GM19397 (cell line): ENCODE measurements around the gene CAMK4.

Experiments
- ATAC-seq: cut with Tn5 transposase; IDR thresholded peaks from one replicate; pipeline ENCODE4 v1.9.1; 2021; ENCODE audit warnings: mild to moderate bottlenecking, moderate library complexity; ENCODE audit not compliant: unreplicated experiment

The CAMK4 gene

DNA sequence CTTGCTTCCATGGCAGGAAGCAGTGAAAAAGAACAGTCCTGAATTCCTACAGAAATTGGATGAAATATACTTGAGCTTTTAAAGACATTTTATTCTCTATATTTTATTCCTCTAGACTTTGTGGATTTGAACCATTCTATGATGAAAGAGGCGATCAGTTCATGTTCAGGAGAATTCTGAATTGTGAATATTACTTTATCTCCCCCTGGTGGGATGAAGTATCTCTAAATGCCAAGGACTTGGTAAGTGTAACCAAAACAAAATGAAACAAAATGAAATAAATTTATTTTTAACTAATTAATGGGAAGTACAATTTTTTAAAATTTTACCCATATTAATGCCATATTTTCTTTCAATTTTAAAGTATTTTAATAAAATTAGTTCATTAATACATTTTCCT, 254.1 kb downstream of the CAMK4 start:
- ATAC-seq = no peak

DNA sequence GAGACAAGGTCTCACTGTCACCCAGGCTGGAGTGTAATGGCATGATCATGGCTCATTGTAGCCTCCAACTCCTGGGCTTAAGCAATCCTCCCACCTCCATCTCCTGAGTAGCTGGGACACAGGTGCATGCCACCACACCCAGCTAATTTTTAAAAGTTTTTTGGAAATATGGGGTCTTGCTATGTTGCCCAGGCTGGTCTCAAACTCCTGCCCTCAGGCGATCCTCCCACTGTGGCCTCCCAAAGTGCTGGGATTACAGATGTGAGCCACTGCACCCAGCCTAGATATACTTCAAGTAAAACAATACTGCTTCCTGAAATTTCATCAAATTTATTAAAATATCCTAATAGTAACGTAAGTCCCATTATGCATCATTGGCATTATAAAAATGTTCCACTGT, 254.7 kb downstream of the CAMK4 start:
- no peak for ATAC-seq

DNA sequence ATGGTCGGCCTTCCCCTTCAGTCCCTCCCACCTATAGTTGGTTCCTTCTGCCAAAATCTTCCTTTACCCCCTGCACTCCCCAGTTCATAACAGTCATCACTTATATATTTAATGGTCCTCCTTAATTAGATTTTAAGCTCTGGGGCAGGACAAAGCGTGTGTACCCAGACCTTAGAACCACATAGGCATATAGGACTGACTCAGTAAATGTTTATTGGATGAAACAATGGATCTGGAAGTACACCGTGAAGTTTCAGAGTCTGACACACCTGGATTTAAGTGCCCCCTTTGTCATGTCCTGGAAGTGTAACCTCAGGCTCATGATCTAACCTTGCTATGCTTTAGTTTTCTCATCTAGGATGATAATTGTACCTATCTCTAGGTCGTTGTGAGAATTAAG, 256.2 kb downstream of the CAMK4 start:
- ATAC-seq = no peak

DNA sequence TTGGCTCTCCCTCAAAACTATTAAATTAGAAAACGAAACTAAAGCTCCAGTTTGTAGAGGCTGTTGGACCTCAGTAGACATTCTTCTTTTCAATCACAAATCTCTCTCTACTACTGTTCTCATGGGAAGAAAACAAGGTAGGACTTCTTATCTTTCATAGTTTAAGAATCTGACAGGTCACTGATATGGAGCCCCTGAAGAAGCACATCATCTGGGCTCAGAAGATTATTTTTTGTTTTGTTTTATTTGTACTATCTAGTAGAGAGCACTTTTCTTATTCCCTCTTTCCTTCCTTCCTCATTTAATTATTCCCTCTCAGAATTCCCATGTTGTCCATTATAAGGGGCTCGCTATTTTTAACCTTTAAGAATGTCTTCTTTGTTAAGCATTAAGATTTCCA, 261.9 kb downstream of the CAMK4 start:
- no peak for ATAC-seq

DNA sequence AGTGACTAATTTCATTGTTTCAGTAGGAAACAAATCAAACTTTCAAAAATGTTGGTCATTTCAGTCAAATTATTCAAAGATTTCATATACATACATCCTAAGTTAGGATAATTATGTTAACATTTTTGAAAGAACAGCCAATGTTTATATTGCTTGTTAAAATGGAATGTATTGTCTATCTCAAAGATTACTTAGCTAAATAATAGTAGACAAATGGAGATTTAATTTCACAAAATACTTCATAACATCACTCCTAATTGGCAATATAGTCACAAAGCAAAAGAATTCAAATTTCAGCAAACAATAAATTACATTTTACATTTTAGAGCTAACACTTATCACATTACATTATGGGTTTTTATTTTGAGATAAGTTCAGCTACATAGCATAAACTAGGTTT, 262.7 kb downstream of the CAMK4 start:
- ATAC-seq = no peak

DNA sequence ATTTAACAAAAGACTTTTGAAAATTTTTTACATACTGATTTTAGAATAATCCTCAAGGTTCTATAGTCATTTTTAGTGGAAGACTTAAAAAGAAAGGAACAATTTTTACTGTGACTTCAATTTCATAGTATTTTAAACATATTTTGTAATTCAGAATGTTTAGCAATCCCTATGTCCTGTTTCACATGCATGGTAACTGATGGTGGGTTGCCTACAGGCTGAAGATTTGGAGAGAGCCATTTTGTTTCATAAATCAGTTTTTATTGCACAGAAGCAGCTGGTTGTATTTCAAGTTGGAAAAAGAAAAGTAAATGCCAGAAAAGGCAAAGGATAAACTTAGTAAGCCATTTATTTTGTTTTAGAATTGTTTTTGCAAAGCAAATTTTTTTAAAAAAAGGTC, 264.2 kb downstream of the CAMK4 start:
- no peak for ATAC-seq

DNA sequence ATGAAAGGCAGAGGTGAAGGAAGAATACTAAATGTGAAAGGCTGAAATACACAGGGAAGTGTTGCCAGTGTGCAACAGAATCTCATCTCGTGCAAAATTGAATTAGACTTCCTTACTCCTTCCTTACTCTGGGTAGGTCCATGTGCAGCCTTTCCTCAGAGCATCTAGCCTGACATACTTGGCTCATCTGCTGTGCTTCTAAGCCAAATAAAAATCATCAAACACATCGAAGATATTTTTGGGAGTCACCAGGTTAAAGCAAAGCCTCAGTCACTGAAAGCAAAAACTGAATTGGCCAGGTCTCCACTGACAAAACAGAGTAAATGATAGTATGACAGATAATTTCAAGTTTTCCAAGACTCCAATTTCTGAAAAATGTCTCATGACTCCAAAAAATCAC, 268.8 kb downstream of the CAMK4 start:
- ATAC-seq = no peak

DNA sequence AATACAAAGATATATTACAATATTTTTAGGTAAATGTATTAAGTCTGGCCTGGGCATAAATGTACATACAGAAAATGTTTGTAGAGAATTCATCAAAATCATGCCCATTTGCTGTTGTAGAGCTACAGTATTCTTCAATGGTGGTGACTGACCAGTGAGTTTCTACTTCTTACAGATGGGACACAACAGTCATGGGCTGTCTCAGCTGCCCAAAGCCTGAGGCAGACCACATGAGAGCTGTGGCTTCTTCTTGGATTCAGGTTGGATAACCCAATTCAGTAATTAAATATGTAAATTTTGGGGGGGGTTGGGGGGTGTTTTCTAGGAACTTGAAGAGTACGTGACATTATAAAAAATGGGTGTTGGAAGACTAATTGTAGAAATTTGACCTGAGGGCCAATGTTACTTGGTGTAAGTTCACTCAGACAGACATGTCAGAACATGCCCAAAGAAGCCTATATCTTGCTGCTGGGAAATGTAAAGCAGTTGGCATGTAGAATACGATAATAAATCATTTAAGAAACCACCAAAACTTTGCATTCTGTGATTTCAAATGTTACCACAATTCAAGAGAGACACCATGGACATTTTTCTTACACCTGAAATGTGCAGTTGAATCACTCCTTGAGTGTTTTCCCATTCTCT, 270.3 kb downstream of the CAMK4 start:
- ATAC-seq = no peak

DNA sequence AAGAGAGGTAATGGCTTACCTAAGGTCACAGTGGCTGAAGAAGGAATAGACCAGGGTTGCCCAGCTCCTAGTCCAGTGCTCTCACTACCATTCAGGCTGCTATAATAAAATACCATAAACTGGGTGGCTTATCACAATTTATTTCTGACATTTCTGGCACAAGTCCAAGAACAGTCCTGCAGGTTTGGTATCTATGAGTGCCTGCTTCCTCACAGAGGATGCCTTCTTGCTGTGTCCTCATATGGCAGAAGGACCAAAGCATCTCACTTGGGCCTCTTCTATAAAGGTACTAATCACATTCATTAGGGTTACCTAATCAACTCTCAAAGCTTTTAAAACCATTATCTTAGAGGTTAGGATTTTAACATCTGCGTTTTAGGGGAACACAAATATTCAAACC, 271.0 kb downstream of the CAMK4 start:
- ATAC-seq = no peak

DNA sequence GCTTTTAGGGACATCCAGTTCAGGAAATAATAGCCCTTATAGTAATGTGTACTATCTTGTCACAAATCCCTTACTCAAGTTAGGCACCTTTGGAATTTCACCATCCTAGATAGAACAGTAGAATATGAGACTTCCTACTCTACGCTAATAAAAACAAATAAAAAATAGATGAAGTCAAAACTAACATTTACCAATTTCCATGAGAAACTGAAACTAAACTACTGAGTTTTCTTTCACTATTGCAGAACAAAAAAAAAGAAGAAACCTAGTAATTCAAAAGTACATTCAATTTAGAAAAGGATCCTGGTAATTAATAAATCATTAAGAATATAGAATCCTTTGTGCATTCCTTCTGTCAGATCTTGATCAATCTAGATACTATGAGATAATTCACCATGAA, 274.2 kb downstream of the CAMK4 start:
- ATAC-seq = no peak

DNA sequence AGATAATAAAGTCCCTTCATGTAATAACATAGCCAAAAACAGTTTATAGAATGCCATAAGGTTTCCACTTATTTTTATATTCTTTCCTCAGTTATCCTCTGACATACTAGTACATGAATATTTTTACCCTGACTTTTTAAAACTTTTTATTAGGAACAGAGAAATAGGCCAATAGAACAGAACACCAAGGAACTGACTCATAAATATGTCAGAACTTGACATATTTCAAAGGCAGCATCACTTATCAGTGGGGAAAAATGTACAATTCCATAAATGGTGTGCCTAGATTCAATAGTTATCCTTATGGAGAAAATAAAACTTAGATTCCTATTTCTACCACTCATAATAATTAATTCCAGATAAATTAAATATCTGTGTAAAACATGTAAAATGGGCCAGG, 278.8 kb downstream of the CAMK4 start:
- no peak for ATAC-seq

DNA sequence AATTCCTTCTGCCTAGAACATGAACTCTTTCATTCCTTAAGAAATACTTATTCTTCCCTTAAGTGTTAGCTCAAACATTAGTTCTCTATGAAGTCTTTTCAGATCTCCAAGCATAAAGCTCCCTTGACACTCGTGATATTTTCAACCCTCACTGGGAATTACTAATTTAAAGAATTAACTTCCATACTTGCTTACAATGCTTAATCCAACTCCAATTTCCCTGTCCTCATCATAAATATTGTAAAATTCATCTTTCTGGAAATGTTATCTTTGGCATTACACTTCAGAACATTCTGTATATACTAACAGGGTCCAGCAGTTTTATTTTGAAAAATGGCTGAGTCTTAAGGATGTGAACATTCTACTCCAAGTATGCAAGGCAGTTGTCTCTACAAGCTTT, 280.9 kb downstream of the CAMK4 start:
- ATAC-seq = no peak

DNA sequence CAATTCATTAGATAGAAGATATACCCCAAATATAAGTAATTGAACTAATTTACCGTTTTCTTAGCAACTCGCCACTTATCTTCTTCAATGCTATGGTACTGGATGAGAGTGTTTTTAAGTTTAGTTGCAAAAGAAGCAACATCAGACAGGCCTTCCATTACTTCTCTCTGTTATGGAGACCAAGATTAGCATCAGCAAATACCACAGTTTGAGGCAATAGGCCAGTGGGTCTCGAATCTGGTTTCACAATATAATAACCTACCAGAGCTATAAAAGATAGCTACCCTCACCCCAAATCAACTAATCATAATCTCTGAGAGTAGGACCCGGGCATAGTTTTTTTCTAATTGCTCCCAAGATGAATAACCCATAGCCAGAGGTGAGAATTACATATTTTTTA, 283.1 kb downstream of the CAMK4 start:
- ATAC-seq = no peak

DNA sequence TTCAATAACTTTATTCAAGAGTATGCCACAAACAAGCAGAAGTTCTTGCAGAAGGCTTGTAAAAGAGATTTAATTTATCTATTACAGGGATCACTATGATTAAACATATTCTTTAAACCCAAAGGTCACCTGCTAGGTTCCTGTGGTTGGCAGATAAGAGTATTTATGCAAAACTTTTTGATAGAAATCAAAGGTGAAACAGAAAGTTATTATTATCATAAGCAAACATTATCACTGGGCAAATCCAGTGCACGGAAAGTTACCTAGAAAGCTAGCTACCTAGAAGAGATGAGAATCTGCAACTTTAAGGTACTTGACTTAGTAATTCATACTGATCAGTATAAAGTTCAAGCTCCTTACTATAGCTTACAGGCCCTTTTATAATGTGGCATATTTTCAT, 284.9 kb downstream of the CAMK4 start:
- ATAC-seq = no peak

DNA sequence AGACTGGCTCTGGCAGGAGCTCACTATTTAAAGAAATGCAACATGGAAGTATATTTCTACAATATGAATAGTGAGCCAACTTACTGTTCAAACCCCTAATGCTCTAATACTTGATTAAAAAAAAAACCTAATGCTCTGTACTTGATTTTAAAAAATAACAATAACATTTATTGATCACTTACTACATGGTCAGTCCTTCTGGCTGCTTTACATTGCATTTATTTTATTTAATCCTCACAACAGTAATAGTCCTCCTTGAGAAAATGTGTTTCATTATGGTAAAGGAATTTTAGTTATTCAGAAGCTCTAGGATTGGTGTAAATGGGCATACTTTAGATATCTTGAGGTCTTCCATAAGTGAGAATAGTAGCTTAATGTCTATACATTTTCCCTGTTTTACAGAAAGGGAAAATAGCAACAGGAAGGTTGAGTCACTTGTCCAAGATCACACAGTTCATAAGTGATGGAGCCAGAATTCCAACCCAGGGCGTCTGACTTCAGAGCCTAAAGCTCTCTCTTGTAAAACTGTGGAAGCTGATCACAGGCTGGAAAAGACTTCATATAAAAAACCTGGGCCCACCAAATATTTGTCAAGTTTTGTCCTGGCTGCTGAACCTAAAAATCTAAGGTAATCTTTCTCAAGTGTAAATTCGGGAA, 287.1 kb downstream of the CAMK4 start:
- ATAC-seq = no peak

DNA sequence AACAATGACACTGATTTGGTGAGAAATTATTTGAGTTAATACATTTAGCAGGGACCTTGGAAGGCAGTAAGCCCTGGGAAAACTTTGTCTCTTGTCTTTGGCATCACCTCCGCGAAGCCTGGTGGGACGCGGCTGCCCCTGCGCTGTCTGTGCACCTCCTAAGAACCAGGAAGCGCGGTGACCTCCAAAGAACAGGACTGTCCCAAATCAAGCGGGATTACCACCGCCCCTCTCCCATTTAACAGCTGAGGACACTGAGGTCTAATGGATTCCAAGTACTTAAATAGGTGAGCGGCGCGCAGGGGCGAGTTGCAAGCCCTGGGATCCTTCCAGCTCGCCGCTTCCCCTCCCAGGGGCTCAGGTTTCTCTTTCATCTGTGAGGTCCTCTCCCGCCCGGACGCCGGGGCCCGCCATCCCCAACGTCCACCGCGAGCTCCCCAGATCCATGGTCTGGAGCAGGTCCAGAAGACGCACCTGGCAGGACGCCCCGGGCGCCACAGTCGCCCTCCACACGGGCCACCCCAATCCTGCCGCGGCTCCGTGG, 287.7 kb downstream of the CAMK4 start:
- ATAC-seq = peak; percentile 6

DNA sequence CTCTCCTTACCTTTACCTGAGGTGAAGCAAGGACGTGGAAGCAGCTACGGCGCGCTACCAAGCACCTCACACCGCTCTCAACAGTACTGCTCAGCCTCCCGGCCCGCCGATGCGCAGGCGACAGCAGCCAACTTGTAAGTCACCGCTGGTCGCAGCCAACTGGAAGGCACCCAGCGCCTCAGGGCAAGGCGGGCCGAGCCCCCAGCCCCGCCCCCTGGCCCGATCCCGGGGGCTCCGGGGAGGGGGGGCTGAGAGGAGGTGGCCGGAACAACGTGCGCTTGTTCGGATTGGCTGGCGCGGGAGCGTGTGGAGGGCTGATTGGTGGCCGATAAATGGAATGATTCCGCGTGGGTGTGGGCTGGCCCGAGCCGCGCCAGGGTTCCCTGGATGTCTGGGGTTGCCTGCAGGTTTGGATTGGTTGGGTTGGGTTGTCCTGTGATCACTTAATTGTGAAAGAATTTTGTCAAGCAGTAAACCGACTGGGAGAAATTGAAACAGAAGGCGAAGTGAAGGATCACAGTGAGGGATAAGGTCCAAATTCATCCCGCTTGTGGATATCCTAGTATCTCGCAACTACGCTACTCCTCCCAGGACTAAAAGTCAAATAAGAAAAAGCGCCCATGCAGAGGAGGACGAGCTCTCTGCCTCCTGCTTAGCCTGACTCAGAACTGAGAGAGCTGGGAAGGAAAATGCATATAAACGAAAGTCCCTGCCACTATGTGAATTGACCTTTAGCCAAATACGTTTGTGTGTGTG, 288.4 kb downstream of the CAMK4 start, which contains the start of gene STARD4:
STARD4 (minus strand) TSS at position 161 of the 756 bp plus-strand sequence. CDS start 5,102 bp downstream, outside the sequence.
- peak; percentile 93 for ATAC-seq

DNA sequence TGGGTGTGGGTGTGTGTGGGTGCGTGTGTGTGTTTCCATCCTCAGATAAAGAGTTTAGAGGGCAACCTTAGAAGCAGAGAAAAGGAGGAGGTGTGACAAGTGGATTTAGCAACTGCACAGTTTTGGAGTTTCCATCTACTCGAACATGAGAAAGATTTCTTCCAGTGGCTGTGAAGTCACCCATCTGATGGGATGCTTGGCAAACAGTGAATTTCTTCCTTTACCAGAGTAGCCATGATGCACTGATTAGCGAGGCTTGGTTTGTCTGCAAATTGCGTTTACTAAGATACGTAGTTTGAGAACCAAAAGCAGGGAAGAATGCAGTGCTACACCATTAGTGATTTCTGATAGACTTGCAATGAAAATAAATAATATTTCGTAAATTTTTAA, 288.9 kb downstream of the CAMK4 start:
- ATAC-seq = no peak

DNA sequence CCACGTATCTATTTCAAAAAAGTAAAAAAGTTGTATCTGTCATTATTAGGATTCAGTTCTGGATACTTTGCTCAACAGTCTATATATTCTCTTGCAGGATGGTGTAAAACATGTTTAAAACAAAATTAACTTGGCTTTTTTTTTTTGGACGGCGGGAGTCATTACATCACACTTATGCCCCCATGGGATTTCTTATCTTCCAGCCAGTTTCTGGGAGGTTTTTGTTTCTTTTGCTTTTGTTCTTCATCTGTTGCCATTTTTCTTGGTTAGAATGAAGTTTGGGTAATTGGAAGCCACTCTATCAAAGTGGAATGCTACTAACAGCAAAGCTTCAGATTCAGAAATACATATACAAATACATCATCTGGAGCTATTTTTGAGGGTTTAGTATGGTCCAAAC, 289.9 kb downstream of the CAMK4 start:
- ATAC-seq = no peak

DNA sequence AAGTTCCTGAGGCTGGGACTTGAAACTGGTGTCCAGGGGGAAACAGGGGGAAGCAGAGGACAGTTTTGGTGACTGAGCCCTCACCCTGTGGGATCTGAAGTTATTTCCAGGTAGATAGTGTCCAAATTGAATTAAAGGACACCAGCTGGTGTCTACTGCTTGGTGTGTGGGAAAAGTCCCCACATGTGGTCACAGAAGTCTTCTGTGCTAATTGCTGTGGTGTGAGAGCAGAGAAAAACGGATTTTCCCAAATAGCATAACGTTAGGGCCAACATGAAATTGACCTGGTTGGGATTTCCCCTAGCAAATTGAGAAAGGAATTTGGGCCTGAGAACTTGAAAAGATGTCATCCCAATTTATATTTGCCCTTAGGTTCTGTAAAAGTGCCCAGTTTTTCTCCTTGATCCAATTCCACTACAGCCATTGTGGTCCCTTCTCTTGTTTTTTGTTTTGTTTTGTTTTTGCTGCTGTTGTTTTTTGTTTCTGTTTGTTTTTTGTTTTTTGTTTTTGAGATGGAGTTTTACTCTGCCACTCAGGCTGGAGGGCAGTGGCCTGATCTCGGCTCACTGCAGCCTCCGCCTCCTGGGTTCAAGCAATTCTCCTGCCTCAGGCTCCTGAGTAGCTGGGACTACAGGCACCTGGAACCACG, 293.8 kb downstream of the CAMK4 start:
- no peak for ATAC-seq

DNA sequence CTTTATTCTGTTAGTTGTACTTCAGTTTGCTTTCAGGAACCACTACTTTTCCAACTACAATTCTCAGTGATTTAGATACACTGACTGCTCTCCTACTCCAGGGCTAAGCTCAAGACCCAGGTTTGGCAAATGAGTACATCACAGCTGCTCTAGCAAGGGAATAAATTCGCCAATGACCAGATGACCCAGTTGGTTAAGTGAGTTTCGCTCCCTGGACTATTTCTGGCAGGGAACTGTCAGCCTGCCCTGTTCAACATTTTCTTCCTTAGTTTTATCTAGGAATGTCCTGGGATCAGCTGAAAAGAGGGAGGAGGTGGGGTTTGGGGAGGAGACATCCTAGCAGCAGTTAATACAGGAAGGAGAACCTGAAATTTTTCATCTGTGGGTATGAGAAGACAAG, 294.6 kb downstream of the CAMK4 start:
- ATAC-seq = no peak
